Anterior cingulate cortex (tissue), 58 donors: ENCODE measurements around the gene VWC2L.

Experiments used
- DNase-seq, 58 donors: peaks; one replicate each; lab custom pipeline; 2025; lab: John Stamatoyannopoulos, UW

VWC2L gene

DNA sequence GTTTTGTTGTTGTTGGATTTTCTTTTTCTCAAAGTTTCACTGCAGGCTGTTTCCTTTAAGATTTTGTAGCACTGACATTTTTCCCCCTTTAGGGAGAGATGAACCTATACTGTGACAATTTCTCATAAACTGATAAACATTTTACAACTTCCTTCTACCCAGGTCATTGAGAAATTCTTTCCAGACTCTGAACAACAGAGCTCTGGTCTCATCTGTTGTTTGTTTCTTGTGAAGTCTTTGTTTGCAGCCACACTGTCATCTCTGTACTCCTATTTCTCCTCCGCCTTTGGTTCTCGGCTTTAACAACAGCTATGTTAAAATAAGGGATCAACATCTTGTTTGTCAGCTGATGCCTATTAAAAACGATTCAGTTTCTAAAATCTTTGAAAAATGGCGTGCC lies 167.6 kb downstream of the VWC2L start:
- DNase-seq = no peak

DNA sequence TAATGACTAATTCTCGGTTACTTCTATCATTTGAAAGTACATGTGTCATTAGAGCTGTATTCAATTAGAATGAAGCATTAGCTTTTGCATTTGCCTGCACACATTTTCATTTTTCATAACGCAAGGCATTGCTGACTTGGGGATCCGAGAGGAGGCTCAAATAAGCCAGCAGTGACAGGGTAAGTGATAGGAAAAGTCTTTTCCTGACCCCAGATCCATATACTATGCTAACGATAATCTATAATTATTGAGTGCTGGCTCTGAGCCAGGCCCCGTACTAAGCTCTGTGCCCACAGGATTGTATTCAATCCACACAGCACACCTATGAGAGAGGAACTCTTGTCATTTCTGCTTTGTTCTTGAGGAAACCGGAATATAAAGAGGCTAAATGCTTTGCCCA lies 168.2 kb downstream of the VWC2L start:
- no peak for DNase-seq

DNA sequence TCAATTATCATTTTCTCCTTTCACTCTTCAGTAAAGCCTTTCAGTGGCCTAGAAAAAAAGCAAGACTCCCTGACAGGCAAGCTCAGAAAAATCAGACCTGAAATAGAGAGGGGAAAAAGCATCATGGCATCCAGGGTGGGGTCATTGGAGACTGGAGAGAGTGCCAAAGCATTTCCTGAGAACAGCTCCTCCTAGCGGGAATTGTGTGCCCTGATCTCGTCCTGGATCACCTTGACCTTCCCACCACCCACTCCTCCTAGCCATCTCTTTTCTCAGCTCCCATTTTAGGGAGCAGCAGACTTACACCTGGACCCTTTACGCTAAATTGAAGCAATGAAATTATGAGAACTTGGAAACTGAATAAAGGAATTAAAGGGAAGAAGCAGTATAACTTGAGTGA lies 176.6 kb downstream of the VWC2L start:
- no peak for DNase-seq

DNA sequence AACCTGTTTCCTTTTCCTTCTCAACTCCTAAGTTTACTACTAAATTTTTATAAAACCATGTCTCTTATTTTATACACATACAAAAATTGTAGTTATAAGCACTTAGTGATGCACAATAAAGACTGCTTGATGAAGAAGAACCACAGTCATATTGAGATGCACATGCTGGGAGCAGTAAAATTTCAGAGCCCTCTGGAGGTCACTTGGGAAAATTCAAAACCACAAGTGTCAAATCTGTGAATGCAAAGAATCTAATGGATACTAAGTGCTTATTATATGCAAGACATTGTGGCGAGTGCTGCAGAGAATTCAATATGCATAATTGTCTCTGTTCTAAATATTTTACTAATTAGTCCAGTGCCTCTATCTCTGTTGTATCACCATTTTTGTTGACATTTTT lies 180.5 kb downstream of the VWC2L start:
- no peak for DNase-seq

DNA sequence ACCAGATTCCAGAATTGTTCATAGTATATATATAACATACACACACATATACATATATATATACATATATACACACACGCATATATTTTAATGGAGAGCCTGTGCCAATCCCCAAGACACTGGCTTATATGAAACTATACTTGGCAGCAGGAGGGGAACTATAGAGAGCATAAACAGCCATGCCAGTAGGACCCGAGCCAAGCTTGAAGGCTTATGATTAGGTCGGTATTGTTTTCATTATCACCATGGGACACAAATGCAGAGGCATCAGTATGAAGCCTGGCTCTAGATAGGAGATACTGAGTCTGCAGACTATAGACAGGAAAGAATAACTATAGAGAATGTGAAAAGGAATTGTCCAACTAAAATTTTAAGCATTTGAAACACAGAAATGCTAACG lies 181.2 kb downstream of the VWC2L start:
- DNase-seq = no peak

DNA sequence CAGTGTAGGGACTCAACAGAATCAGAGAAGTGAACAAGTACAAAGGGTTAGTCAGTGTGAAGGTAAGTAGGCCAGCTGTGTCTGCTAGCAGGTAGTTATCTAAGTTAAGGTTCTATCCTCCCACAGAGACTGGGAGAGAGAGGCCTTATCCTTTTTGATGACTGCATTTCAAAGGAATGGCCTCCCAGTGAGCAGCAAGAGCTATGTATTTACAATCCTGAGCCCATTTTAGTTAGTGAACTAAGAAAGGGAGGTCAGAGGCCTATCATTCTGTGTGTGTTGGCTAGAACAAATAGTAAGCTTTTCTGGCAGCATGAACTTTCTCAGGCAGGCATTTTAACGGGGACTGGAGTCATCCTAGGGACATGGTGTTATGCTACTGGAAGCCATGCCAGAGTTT lies 182.9 kb downstream of the VWC2L start:
- no peak for DNase-seq

DNA sequence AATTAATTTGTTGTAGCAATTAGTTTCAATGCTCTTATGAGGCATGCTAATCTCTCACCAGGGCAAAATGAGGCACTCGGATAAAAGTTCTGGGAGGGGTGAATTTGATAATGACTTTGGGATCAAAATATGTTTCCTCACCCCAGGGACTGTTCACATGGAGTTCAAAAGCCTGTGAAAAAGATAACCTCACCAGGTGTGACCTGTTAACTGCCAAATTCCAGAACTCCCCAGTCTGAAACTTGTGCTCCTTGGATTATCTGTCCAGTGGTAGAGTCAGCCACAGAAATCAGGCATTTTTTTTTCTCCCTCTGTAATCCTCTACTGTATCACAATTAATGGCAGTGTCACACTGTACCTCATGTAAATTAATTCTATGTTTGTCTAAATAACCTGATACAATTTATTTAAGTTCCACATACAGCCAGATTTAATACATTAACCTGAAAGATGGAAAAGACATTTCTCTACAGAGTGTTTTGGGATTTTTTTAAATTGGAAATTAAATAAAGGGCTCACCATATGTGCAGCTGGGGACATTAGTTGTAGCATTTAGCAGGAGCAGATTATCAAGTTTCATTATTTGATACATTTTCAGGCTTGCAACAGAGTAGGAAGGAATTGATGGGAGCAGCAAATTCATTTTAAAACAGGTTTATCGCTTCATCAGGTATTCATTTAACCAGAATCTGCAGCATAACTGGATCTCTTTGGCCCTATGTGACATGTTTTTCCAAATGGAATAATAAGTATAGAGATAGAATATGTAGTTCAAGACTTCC lies 191.2 kb downstream of the VWC2L start:
- DNase-seq = no peak

DNA sequence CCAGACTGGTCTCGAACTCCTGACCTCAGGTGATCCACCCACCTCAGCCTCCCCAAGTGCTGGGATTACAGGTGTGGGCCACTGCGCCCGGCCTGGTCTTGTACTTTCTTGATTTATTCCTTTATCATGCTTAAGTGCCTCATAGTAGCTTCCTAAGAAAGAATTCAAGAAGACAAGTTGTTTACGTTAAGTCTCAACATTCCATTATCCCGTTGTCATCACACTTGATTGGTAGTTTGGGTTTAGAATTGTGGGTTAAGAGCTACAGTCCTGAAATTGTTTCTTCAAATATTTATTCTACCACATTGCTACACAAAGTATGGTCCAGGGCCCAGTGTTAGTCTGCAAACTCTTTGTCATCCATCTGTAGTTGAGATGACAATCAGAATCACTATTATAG lies 194.0 kb downstream of the VWC2L start:
- DNase-seq = no peak

DNA sequence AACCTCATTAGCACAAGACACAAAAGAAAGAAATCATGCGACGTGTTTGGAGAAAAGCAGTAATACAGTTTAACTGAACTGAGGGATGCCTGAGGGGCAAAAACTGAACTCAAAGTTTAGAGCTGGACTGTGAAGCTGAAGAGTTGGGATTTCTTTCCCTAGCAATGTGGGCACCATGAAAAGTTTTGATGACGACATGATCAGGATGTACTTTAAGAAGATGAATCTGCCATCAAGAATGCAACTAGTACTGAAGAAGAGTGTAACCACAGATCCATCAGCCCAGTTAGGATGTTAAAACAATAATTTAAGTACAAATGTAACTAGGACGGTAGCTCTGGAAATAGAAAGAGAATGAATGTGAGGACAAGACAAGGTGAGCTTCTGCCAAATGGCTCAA lies 196.2 kb downstream of the VWC2L start:
- no peak for DNase-seq

DNA sequence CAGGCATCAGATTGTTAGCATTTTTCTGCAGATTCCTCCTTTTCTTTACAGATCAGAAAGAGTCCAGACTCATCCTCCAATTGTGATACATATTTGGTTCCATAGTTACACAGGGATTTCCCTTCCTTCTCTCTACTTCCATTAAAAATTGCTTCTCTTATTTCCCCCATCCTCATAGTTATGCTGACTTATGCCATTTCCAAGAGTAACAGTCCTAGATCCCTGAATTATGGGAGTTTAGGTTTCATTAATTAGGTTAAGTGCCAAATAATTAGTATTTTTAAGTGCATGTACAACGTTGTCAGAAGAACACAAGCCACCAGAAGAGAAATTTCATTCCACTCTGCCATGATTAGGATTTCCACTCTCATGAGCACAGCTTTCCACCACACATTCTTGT lies 200.2 kb downstream of the VWC2L start:
- DNase-seq = no peak

DNA sequence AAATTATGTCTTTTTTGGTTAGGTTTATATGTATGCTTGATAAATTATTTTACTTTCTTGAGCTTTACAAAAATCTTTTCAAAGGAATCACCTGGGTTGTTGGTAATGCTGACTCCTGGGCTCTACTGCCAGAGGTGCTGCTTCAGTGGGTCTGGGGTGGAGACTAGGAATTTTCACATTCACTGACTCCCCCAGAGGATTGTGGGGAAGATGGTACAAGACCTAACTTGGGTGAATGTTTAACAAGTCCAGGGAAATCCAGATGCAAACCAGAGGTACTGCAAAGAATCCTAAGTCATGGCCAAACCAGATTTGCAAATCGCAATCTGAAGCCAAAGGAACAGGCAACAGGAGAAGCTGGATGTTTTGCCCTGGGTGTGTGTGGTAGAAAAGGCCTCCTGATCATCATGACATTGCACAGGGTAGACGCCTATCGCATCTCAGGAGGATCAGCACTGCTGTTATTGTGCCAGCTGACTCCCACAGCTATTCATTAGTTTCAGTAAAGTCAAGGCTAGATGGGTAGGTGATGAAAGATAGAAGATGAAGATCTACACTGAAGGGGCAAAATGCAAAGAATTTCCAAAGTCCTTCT lies 213.4 kb downstream of the VWC2L start:
- DNase-seq = no peak

DNA sequence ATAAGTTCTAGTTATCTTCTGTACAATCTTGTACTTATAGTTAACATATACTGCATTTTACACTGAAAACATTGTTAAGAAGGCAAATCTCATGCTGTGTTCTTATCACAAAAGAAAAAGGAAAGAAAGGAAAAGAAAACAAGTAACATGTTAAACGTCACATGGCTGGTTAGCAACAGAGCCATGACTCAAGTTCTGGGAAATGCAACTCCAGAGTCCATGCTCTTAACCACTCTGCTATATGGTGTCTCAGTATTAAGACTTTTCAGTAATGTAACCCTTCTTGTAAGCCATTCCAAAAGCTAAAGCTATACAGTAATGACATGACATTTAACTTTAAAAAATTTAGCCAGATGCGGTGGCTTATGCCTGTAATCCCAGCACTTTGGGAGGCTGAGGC lies 217.2 kb downstream of the VWC2L start:
- no peak for DNase-seq
